GM12873 (cell line): ENCODE results near the gene KCTD17.

Experiments
- CTCF ChIP-seq: IDR thresholded peaks from 2 replicates; pipeline ENCODE4 v1.5.1; 2012; ENCODE audit warnings: low read depth, mild to moderate bottlenecking, moderate library complexity, low read length, control low read depth; ENCODE audit not compliant: insufficient read depth; ENCODE audit errors: missing control alignments

Gene KCTD17

GRCh38 chr22:37021710-37022482, 29.6 kb upstream of the KCTD17 start:
- TF ChIP-seq CTCF = peak; percentile 97

- no peak for TF ChIP-seq CTCF
Measured at GRCh38 chr22:37022483-37023337, 28.8 kb upstream of the KCTD17 start.

- TF ChIP-seq CTCF = no peak
Measured at GRCh38 chr22:37023743-37024338, 27.7 kb upstream of the KCTD17 start.

GRCh38 chr22:37024339-37025157, 27.0 kb upstream of the KCTD17 start:
- TF ChIP-seq CTCF = no peak

- no peak for TF ChIP-seq CTCF
Measured at GRCh38 chr22:37025500-37026070, 26.0 kb upstream of the KCTD17 start.

GRCh38 chr22:37026325-37026724, 25.2 kb upstream of the KCTD17 start:
- no peak for TF ChIP-seq CTCF
